Stimulated activated CD4-positive, alpha-beta T cell treated with anti-CD3 and anti-CD28 coated beads, Interleukin-1b, Interleukin-23, amount 100 ng/mL, for 1 hour (primary cell): ENCODE data around the gene AK1.

Experiments used
- DNase-seq, 2 donors: peaks; one replicate each; pipeline ENCODE4 v3.0.0-alpha.2; 2020; ENCODE audit warnings: low read depth in 2 of 2

The AK1 gene

DNA sequence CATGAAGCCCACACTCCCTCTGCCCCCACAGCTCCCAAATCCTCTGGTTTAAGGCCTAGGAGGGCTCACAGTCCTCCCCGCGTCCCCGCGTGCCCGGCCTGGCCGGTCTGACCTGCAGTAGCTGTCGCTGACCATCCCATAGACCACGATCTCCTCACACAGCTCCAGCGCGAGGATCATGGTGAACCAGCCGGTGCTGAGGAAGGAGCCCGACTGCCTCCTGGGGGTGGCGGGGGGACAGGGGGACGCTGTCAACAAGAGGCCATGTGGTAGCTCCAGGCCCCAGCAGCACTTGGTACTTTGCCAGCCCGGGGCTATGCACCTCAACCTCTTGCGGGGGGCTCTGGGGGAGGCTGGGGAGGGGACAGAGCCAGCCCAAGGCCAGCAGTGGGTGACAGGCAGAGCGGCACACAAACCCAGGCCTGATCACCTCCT lies 32.4 kb upstream of the AK1 start:
- no peak for DNase-seq

GRCh38 chr9:127908660-127908926 lies 31.1 kb upstream of the AK1 start:
- no peak for DNase-seq

- DNase-seq, result no peak
Observed at GRCh38 chr9:127907867-127908659, 30.6 kb upstream of the AK1 start.

- peak in 1 of 2 donors; percentile 50 for DNase-seq
Observed at GRCh38 chr9:127905788-127906191, 28.3 kb upstream of the AK1 start.

DNA sequence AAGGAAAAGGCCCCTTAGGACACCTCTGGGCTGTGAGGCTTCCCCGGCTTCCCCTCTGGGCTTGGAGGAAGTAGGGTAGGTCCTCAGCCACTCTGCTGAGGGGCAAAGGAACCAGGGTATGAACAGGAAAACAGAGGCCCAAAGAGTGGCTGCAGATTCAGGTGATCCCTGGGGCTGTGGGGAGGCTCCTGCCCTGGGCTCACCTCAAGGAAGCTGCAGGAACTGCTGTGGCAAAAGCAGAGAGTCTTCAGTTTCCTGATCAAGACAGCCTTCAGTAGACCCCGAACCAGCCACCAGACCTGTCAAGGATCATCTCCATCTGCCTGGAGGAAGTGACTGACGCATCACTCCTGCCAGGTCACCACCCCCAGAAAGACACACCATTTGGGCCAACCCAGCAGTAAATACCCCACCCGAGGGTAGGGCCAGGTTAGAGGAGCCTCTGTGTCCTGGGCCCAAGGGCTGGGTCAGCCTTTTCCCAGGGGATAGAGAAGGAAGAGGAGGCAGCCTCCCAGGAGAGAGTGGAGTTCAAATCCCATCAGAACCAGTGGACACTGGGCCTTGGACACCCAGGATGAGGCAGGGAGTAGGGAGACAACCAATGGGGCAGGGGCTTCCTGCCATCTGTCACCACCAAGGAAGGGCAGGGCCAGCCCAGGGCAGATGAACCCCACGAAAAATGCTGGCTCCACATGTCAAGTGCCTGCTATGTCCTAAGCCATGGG lies 27.7 kb upstream of the AK1 start:
- DNase-seq, result peak in 1 of 2 donors; percentile 45

- no peak for DNase-seq
Observed at GRCh38 chr9:127904561-127905003, 27.1 kb upstream of the AK1 start.

GRCh38 chr9:127903557-127904475 lies 26.3 kb upstream of the AK1 start:
- DNase-seq, result peak in 1 of 2 donors; percentile 47

GRCh38 chr9:127899128-127899943 lies 21.9 kb upstream of the AK1 start, which contains the start of gene ST6GALNAC6:
Gene ST6GALNAC6 (minus strand): TSS chr9:127899603. CDS start chr9:127897981, 1,622 bp downstream.
- peak; percentile 26 to 63 for DNase-seq

DNA sequence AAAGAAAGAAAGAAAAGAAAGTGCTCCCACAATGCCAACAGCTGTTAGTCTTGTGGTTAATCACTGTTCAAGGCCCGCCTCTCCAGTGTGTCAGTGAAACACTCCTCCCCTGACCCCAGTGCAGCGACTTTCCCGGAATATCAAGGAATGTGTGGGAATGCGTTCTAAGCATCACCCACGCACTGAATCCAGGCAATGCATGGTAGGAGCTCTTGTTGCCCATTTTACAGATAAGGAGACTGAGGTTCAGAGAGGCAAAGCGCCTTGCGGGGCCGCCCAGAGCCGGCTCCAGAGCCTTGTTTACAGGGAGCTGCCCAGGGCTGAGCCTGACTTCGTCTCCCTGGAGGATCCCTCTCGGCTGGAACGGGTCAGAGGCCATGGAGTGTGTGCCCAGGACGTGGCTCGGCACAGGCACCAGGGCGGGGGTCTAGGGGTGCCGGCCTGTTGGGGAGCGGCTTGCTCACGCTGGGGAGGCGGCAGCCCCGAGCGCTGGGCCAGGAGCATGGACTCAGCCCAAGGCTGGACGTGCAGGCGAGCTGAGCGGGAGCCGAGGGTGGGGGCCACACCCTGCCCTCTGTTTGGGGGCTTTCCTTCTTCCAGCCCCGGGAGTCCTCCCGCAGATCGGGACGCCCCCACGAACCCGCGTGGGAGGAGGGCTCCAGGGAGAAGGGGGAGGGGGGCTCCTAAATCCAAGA lies 21.1 kb upstream of the AK1 start:
- DNase-seq, result no peak

- no peak for DNase-seq
Observed at GRCh38 chr9:127897193-127897692, 19.8 kb upstream of the AK1 start.

DNA sequence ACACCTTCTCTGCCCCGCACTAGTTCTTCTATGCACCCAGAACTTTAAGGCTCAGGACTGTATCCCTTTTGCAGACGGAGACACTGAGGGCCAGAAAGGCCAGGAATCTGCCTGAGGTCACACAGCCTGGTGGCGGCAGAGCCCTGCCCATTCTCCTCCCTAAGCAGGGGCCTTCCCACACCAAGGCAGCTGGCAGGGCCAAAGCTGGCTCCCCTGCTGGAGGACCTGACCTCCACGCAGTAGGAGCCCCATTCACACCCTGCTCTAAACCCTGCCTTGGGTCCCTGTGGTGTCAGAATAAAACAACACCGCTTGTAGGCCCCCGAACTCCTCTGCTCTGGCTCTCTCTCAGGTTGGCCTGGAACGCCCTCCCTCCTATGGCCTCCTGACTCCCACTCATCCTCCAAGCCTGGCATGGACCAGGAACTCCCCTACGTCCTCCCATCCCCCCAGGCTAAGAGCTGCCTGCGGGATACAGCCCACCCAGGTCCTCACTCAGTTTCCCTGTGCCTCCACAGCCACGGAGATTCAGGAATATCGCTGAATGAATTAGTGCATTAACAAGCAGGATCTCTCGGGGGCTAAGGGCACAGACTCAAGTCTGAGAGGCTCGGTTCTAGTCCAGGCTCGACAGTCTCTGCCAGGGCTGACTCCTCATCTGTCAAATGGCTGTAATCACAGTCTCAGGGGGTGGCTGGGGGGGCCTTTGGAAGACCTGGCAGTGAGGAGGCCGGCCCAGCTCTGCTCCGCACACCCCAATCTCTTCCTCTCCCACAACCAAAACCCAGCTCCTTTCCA lies 19.1 kb upstream of the AK1 start:
- DNase-seq, result no peak

DNA sequence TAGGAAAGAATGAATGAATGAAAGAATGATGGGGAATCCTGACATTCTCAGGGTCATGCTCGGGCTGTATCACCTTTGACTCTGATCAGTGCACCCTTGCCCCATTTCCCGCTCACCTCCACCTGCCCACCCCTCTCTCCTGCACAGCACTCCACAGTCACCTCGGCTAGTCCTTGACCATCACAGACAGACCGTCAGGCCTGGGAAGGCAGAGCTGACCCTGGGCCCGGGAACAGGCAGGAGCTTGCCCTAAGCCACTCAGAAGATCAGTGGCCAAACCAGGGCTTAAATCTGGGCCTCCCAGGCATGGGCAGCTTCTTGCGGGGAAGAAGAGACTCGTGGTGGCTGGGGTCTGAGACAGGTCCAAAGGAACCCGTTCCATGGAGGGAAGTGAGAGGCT lies 18.3 kb upstream of the AK1 start:
- DNase-seq, result no peak

GRCh38 chr9:127893392-127893791 lies 15.9 kb upstream of the AK1 start:
- DNase-seq, result no peak

DNA sequence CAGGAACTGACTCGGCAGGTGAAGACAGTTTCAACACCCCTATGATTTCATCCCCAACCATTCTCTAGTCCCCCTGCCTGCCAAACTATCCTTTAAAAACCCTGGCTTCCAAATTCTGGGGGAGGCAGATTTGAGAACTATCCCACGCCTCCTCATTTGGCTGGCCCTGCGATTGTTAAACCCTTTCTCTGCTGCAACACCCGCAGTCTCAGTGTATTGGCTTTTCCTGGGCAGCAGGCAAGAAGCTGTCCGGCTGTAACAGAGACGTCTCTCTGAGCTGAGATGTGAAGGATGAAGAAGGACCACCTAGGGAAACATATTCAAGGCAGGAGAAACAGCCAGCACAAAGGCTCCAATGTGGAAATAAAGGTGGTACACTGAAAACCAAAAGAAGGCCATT lies 15.4 kb upstream of the AK1 start:
- no peak for DNase-seq

DNA sequence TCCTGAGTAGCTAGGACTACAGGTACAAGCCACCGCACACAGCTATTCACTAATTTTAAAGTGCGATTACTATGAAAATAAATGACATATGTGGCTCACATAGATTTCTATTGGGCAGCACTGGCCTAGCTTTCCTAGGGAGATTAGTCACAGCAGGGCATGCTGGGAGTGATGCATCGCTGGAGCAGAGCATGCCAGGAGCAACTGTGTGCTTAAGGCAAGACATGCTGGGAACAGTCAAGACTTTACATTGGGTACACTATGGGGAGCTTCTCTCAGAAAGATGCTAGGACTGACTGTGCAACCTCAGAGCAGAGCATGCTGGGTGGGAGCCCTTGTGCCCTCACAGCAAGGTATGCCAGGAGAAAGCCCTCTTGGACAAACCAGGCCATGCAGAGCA lies 12.6 kb upstream of the AK1 start:
- DNase-seq, result no peak

- no peak for DNase-seq
Observed at GRCh38 chr9:127887792-127888191, 10.3 kb upstream of the AK1 start.

DNA sequence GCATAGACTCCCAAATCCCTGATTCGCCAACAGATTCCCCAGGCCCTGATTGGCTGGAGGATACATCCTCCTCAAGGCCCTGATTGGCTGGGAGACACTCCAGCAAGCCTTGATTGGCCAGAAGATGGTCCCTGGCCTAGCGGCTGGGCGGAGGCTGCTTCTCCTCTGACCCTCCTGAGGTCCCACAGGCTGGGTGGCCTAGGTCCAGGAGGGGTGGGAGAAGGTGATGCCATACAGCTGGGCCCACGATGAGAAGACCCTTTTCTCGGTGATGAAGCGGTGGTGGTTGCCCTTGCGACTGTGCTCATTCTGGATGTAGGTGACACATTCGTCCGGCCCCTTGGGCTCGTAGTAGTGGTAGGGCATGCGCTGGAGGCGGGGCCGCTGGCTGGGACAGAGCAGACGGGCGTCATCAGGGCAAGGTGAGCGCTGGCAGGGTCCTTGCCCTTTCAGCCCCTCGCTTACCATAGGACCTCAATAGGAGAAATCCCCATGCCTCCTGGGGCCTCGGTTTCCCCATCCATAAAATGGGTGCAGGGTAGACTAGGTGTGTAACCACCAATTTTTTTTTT lies 9.0 kb upstream of the AK1 start:
- DNase-seq, result no peak

DNA sequence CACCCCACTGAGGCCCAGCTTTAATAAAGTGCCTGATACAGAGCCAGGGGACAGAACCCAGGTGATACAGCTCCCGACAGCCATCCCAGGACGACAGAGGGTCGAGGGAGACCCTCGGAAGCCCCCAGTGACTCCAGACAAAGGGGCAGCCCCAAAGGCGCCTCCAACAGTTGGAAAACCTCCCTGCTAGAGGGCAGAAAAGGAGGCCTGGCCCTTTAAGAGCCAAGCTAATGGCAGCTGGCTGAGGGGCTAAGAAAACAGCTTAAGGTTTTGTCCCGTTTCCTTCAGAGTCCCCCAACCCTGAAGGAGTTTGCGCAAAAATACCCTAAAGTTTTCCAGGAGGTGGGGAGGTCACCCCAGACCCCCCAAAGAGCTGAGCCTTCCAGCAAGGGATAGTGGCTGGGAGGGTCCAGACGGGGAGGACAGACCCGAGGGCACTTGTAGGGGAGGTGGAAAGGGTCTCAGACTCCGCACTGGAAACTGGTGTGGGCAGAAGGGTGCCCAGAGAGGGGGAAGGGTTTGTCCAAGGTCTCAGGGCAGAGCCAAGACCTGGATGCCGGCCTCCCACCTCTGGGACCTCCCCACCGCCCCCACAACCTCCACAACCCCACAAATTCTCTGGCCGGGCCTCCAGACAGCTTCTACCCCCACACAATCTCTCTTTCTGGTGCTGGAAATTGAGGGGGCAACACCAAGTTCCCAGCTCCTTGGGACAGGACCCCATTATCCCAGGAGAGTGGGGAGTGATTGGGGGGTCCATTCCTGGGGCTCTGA lies 8.2 kb upstream of the AK1 start:
- DNase-seq, result no peak
